Ovary (tissue), 9 donors: ENCODE measurements around the gene ATP6V1F. TPM values are rescaled to one million over a fixed set of nuclear protein-coding genes. Genes with fewer than 3 reads are reported as not detected.

ENCODE experiments used
- DNase-seq, 5 donors: peaks; one replicate each; pipeline ENCODE4 v3.0.0-alpha.2; 2019 to 2020
- H3K27ac ChIP-seq, 2 donors: fragments of 200-600 bp; one replicate each; pipeline versions ENCODE4 v1.5.1 to v1.8.0; 2019 to 2022
- H3K27me3 ChIP-seq: fragments of 200-600 bp; one replicate; pipeline ENCODE4 v1.8.0; 2022
- H3K36me3 ChIP-seq: fragments of 200-600 bp; sonication (generic); one replicate; pipeline ENCODE4 v1.5.1; 2019
- H3K4me1 ChIP-seq: one replicate; pipeline ENCODE4 v1.8.1; 2013; ENCODE audit warnings: mild to moderate bottlenecking, moderate library complexity; ENCODE audit not compliant: insufficient read depth
- H3K4me3 ChIP-seq: fragments of 200-600 bp; sonication (generic); one replicate; pipeline ENCODE4 v1.5.1; 2017
- H3K9me3 ChIP-seq, 2 donors: fragments of 200-600 bp in 1 of 2; sonication (generic) in 1 of 2; one replicate each; pipeline versions ENCODE4 v1.5.1 to v1.8.1; 2013 to 2019; ENCODE audit warnings: mild to moderate bottlenecking in 1 of 2, moderate library complexity in 1 of 2
- CTCF ChIP-seq, 3 donors: fragments of 450-650 bp in 2 of 3; fragments of 200-600 bp in 1 of 3; IDR thresholded peaks; one replicate each; pipeline versions ENCODE4 v1.5.1 to v1.8.0; 2016 to 2022; ENCODE audit warnings: antibody characterized with exemption in 3 of 3, mild to moderate bottlenecking in 1 of 3
- EP300 ChIP-seq: sonication (generic); formaldehyde crosslinking; IDR thresholded peaks from one replicate; pipeline ENCODE4 v1.6.1; 2017; ENCODE audit warnings: antibody characterized with exemption
- POLR2A ChIP-seq: fragments of 450-650 bp; IDR thresholded peaks from one replicate; pipeline ENCODE4 v1.6.1; 2017; ENCODE audit warnings: antibody characterized with exemption, mild to moderate bottlenecking, moderate library complexity
- WGBS, 3 donors: extraction: QIAGEN DNeasy Blood & Tissue Kit in 1 of 3; methylation state at CpG; one replicate each; pipeline versions ENCODE4 v1.1.5 to v1.1.7; 2013 to 2017; 5-methylcytosine and 5-hydroxymethylcytosine counted together
- intact Hi-C, 4 donors: fragments of 100-400 bp; cut with DNase I; formaldehyde crosslinking; loops; one replicate each; pipeline versions ENCODE4 v1.11.0 to v1.15.1; 2022 to 2023
- polyA plus RNA-seq, 2 donors: library from polyadenylated mRNA; stranded (reverse); fragments of 200-250 nt in 1 of 2; fragments of 350-450 nt in 1 of 2; fragmentation: Illumina TruSeq in 1 of 2; extraction: RNeasy Lipid Tissue Mini Kit (QIAGEN cat#74804) in 1 of 2; gene quantifications; one replicate each; pipeline ENCODE4 v1.2.3, GENCODE V29; 2013 to 2014
- total RNA-seq, 7 donors: library from RNA; depleted of rRNA in 2 of 7; stranded (reverse); fragments of >200 nt in 2 of 7; fragmentation: NEBNext Ultra II Directional in 3 of 7; extraction: Animal tissue kit (Norgen Biotek cat#: 25700) in 3 of 7; gene quantifications; one replicate each; pipeline versions ENCODE4 v1.1.0 to v1.2.4, GENCODE V29; 2016 to 2023
- donor health status: DM: no; HTN: no; CAD: no; lungs with moderate emphysema.
- donor health status: DM: no; HTN: no; CAD: no.
- donor health status: Bipolar disorder and iron deficiency.
- donor health status: DM: yes; HTN: yes; CAD: no.
- donor health status: DM: no; HTN: no; CAD: no.
- donor health status: DM: yes; HTN: yes; CAD: no.

Gene ATP6V1F
- total and polyA plus RNA-seq, 9 donors = 57.3 to 128 (median 85.4) TPM

- Histone ChIP-seq H3K27ac (no peak overlapping the region), H3K36me3 (no peaks in the 10 kb centered on the region), H3K4me3 (no peak overlapping the region), H3K27me3 (no peaks in the 10 kb centered on the region), H3K4me1 (no peaks in the 10 kb centered on the region), H3K9me3 (no peaks in the 10 kb centered on the region)
- WGBS, 3 donors = 91 to 94% (median 92%) methylated on average over 12 to 13 of the region's 13 CpGs
- intact Hi-C loops = no loop called here
- DNase-seq = peak in 2 of 5 donors; percentile 5 to 22
- no peak for TF ChIP-seq POLR2A
- no peak for TF ChIP-seq EP300
- TF ChIP-seq CTCF (IDR thresholded peaks at IDR 0.05) = no peak
Observed at GRCh38 chr7:128892521-128893250, 30.0 kb downstream of the ATP6V1F start.

GRCh38 chr7:128893251-128894100 is 30.8 kb downstream of the ATP6V1F start:
- no peaks in the 10 kb centered on the region for H3K36me3 ChIP-seq
- no peak overlapping the region for H3K27ac ChIP-seq
- H3K9me3 ChIP-seq = no peaks in the 10 kb centered on the region
- H3K4me3 ChIP-seq = no peak overlapping the region
- H3K4me1 ChIP-seq = no peaks in the 10 kb centered on the region
- DNase-seq = peak in 2 of 5 donors; percentile 7 to 28
- WGBS, 3 donors = 89 to 91% (median 90%) methylated on average over 18 to 23 of the region's 23 CpGs
- TF ChIP-seq CTCF (IDR thresholded peaks at IDR 0.05) = no peak
- no peak for TF ChIP-seq POLR2A
- no peak for TF ChIP-seq EP300
- intact Hi-C loops = no loop called here
- no peaks in the 10 kb centered on the region for H3K27me3 ChIP-seq

- no peaks in the 10 kb centered on the region for H3K36me3 ChIP-seq
- 89 to 94% (median 91%) methylated on average over 6 of the region's 6 CpGs for WGBS, 3 donors
Observed at GRCh38 chr7:128894101-128894440, 31.4 kb downstream of the ATP6V1F start.

GRCh38 chr7:128895320-128895719 is 32.7 kb downstream of the ATP6V1F start:
- Histone ChIP-seq H3K27me3 (no peaks in the 10 kb centered on the region), H3K4me1 (no peaks in the 10 kb centered on the region), H3K27ac (no peak overlapping the region), H3K4me3 (no peak overlapping the region), H3K36me3 (no peaks in the 10 kb centered on the region), H3K9me3 (no peaks in the 10 kb centered on the region)
- peak in 1 of 5 donors; percentile 2 for DNase-seq
- TF ChIP-seq EP300 = no peak
- no peak for TF ChIP-seq CTCF (IDR thresholded peaks at IDR 0.05)
- no peak for TF ChIP-seq POLR2A
- intact Hi-C loops = no loop called here
- WGBS, 3 donors = 77 to 89% (median 81%) methylated on average over 3 of the region's 3 CpGs

More at GRCh38 chr7:128894101-128894440, 31.4 kb downstream of the ATP6V1F start:
- Histone ChIP-seq H3K9me3 (no peaks in the 10 kb centered on the region), H3K27ac (no peak overlapping the region), H3K27me3 (no peaks in the 10 kb centered on the region), H3K4me3 (no peak overlapping the region), H3K4me1 (no peaks in the 10 kb centered on the region)
- DNase-seq = peak in 1 of 5 donors; percentile 4
- intact Hi-C loops = no loop called here
- TF ChIP-seq POLR2A = no peak
- no peak for TF ChIP-seq EP300
- no peak for TF ChIP-seq CTCF (IDR thresholded peaks at IDR 0.05)
